Stimulated activated CD4-positive, alpha-beta T cell treated with anti-CD3 and anti-CD28 coated beads, Interleukin-2, amount 100 ng/mL, for 48 hours (primary cell): ENCODE data around the gene CXCL9.
"Not testable (repeated sequence)": the region's sequence is repeated elsewhere in the genome, so short reads cannot be mapped to it uniquely, and the experiment has no call there.

Experiments used
- DNase-seq, 2 donors: peaks; one replicate each; pipeline ENCODE4 v3.0.0-alpha.2; 2020

The CXCL9 gene

DNA sequence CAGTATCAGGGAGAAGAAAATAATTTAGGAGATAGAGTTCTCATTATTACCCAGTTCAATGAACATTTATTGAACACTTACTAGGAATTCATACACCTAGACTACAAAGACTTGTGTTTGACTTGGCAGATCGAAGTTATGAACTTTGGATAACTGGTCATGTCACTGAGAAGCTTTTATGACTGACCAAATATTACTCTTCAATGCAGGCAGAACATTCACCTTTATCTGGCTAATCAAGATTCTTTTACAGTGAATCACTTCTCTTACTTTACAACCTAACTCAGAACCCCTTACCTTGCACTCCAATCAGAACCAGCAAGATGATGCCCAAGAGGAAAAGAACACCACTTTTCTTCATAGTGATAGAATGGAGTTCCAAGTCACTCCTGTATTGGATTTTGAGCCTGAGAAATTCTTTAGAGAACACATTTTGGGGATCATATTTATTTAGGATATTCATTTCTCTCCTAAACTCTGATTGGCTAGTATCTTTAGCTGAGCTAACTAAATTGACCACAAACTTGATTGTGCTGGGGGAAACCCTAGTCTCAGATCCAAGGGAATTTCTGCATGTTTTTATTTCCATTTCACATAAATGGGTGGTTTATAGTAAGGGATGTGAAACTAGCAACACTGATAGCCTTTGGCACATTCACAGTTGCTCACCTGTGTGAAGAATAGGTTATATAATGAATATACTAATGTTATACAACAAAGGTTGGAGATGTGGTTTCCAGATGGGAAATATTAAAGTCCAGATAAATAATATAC is at the start of gene CXCL9:
TSS of gene CXCL9 (minus strand) at position 421 of the 774 bp plus-strand sequence. CDS start at position 361, 60 bp downstream.
- no peak for DNase-seq

DNA sequence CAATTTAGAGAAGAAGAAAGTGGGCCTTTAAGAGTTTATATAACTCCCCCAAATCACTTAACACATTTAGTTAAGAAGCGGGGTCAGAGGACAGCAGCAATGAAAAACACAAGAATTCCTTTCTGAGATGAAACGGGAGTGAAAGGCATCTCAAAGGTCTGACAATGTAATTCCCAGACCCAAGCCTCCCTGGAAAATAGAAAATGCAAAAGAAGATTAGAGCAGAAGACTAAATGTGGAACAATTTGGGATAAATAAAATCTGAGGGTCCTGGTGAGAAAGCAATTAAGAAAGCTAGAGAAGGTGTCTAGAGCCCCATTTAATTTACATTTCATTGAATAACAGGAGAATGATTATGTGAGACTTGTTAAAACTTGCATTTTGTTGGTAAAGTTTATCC is 48.1 kb upstream of the CXCL9 start:
- no peak for DNase-seq

DNA sequence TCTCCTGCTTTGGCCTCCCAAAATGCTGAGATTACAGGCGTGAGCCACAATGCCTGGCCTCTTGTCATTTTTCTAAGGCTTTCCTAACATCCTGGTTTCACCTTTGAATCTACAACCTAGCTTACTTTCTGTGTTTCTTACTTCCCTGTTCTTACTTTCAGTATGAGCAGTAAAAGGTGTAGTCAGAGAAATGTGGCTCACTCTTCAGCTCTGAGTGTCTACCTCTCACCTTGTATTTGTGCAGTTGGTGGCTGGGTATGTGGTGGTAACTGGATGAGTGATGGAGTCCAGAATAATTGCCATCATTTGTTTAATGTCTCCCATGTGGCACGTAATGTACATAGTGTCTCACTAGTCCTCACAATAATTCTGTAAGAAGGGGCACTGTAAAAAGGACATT is 47.7 kb upstream of the CXCL9 start:
- peak in 1 of 2 donors; percentile 7 for DNase-seq

DNA sequence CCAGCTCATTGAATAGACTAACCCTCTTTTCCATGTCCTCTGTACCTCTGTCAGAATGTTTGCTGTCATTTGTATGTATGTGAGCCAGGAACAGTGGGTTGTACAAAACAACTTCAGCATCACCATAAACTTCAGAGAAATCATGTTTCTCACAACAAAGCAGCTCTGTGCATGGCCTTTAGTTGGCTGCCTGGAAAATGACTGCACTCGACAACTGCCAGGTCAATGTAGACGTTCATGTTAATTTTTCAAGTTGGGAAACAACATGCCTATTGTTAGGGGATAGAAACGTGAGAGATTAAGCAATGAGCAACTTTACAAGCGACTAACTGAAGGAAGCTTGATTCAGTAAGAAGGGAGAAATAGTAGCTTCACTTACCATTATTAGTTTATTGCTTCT is 46.4 kb upstream of the CXCL9 start:
- DNase-seq, result no peak

DNA sequence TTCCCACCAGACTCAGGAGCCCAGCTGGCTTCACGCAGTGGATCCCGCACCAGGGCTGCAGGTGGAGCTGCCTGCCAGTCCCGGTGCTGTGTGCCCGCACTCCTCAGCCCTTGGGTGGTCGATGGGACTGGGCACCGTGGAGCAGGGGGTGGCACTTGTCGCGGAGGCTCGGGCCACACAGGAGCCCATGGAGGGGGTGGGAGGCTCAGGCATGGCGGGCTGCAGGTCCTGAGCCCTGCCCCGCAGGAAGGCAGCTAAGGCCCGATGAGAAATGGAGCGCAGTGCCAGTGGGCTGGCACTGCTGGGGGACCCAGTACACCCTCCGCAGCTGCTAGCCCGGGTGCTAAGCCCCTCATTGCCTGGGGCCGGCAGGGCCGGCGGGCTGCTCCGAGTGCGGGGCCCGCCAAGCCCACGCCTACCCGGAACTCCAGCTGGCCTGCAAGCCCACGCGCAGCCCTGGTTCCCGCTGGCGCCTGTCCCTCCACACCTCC is 43.3 kb upstream of the CXCL9 start:
- DNase-seq, result not testable (repeated sequence)

DNA sequence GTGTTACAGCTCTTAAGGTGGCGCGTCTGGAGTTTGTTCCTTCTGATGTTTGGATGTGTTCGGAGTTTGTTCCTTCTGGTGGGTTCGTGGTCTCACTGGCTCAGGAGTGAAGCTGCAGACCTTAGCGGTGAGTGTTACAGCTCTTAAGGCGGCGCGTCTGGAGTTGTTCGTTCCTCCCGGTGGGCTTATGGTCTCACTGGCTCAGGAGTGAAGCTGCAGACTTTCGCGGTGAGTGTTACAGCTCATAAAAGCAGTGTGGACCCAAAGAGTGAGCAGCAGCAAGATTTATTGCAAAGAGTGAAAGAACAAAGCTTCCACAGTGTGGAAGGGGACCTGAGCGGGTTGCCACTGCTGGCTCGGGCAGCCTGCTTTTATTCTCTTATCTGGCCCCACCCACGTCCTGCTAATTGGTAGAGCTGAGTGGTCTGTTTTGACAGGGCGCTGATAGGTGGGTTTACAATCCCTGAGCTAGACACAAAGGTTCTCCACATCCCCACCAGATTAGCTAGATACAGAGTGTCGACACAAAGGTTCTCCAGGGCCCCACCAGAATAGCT is 42.6 kb upstream of the CXCL9 start:
- DNase-seq, result not testable (repeated sequence)

DNA sequence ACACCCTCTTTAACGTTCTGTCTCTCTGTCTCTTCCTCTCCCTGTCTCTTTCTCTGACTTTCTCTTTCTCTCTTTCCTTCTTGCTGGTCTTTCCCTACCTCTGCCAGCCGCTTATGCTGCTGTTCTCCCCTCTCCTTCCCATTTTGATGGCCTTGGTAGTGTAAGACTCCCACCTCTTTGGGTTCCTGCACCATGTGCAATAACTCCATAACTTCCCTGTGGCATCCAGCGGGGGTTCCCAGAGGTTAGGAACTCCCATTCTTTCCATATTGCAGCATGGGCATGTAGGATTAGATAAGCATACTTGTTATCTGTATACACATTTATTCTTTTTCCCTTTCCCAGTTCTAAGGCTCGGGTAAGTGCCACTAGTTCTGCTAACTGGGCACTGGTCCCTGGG is 37.4 kb upstream of the CXCL9 start:
- not testable (repeated sequence) for DNase-seq

DNA sequence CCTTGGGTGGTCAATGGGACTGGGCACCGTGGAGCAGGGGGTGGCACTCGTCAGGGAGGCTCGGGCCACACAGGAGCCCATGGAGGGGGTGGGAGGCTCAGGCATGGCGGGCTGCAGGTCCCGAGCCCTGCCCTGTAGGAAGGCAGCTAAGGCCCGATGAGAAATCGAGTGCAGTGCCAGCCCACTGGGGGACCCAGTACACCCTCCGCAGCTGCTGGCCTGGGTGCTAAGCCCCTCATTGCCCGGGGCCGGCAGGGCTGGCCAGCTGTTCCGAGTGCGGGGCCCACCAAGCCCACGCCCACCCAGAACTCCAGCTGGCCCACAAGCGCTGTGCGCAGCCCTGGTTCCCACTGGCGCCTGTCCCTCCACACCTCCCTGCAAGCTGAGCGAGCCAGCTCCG is 36.0 kb upstream of the CXCL9 start:
- not testable (repeated sequence) for DNase-seq

DNA sequence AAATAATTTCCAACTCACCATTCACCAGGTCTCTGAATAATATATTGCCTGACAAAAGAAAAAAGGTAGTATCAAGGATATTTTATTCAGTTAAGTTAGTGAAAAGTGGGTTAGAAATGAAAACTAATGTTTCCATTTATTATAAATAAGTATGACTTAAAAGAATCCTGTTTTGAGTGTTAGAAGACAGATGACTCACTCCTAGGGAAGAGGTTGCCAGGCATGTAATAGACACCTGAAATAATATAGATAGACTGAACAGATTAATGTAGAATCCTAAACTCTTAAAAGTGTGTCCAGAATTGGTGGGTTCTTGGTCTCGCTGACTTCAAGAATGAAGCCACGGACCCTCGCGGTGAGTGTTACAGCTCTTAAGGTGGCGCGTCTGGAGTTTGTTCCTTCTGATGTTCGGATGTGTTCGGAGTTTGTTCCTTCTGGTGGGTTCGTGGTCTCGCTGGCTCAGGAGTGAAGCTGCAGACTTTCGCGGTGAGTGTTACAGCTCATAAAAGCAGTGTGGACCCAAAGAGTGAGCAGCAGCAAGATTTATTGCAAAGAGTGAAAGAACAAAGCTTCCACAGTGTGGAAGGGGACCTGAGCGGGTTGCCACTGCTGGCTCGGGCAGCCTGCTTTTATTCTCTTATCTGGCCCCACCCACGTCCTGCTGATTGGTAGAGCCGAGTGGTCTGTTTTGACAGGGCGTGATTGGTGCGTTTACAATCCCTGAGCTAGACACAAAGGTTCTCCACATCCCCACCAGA is 35.1 kb upstream of the CXCL9 start:
- DNase-seq, result not testable (repeated sequence)

DNA sequence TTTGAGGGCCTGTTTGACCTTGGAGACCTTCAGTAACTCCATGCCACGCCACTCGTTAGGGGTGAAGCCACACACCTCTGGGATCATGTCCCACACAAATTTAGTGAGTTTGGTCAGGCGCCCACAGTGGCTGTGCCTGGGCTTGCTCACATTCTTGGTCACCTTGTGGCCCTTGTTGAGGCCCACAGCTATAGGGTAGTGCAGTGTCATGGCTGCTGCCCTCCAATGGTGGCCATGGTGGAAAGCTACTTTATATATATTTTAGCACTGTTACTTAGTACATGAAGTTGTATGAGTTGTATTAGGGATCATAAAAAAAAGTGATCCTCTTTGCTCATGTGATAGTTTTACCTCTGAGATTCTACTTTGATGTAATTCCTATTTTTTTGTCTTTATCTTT is 29.5 kb upstream of the CXCL9 start:
- DNase-seq, result no peak

DNA sequence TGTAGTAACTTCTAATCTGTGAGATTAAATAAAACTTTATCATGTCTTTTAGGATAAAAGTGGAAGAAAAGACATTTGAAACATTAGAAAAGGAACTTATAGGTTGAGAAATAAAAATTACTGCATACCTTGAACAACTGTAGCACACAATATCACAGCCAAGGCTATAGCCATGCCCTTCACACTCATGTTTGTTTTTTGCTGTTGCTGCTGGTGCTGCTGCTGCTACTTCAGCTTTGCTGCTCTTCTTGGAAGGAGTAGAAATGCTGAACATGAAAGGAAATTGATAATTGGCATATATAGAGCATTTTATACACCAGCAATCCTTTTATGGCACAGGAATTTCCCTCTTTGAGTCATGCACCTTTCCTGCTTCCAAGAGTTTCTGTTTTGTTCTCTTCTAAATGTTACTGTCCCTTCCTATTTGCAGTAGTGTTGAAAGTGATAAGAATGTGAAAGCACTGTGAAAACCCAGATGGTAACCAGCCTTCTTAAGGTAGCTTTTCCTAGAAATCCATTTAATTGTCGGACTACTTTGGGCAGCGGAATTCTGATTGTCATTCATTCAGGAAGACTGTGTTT is 28.6 kb upstream of the CXCL9 start, which contains the start of gene CXCL11:
TSS of gene CXCL11 (minus strand) at position 272 of the 582 bp plus-strand sequence. CDS start at position 189, 83 bp downstream.
- no peak for DNase-seq

DNA sequence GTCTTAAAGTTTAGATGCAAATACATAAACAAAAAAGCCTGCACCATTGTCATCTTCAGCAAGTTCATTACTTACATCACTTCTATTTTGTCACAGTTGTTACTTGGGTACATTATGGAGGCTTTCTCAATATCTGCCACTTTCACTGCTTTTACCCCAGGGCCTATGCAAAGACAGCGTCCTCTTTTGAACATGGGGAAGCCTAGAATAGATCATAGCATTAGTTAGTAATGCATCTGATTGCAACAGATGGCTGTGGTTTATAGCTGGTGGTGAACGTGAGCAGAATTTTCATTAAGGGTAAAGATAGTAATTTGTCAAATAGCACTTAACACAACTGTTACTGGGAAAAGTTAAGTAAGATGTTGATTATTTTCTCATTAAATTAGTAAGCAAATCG is 27.8 kb upstream of the CXCL9 start:
- DNase-seq, result no peak

DNA sequence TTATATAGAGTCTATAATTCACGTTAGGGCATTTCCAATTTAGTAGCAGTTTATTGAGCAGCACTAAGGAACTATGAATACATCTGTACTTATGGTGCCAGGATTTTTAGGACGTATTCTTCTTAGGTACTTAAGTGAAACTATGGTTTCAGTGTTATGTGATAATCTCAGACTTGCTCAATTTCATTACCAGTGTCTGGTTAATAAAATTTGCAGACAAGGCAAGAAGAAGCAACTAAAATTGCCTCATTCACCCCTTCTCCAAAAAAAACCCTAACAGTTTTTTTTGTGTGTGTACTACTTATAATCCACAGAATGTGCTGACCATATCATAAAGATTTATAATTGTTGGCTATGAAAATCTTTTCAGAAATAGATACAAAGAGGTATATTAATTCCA is 22.0 kb upstream of the CXCL9 start:
- no peak for DNase-seq

DNA sequence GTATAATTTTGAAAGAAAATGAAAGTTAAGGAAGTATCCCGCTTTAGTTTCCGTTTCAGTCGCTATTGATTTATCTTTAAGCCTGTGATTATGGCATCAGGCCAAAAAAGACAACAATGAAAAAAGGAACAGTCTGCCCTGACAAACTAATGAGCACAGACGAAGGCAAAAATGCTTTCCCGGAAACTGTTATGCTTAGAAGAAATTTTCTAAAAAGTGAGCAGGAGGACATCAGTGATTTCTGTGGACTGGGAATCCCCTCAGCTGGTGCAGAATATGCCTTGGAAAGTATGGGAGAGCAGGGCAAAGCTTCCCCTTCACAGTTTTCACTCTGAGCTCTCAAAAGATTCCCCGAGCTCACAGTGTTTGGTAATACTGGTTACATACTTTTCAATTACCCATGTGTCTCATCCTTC is 21.0 kb upstream of the CXCL9 start:
- no peak for DNase-seq

DNA sequence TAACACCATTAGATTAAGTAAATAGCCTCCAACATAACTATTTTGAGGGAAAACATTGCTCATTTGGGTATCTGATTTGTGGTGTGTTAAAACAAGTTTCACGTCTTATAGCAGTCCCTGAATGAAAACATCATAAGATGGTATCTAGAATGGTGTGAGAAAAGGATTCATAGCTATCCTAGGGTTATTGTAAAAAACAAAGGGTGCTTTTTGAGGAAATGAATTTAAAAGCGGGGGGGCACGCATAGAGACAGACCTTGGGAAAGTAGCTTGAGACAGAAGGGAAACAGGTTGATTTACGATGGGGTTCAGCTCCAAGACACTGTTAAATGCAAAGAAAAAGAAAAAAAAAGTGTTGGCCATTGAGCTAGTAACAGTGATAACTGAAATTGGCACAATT is 16.8 kb upstream of the CXCL9 start:
- no peak for DNase-seq

DNA sequence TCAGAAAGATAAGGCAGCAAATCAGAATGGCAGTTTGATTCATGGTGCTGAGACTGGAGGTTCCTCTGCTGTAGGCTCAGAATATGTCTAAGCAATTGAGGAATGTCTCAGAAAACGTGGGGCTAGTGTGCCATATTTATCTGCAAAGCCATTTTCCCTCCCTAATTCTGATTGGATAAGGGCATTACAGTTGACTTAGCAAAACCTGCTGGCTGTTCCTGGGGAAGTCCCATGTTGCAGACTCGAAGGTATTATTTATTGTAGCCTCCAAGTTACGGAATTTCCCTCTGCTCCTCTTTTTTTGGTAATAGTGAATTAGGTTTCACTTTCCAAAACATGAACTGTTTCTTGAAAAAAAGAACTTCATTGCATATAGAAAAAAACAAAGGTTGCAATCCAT is 16.1 kb upstream of the CXCL9 start, which contains the start of gene CXCL10:
TSS of gene CXCL10 (minus strand) at position 109 of the 400 bp plus-strand sequence. CDS start at position 43, 66 bp downstream.
- no peak for DNase-seq

DNA sequence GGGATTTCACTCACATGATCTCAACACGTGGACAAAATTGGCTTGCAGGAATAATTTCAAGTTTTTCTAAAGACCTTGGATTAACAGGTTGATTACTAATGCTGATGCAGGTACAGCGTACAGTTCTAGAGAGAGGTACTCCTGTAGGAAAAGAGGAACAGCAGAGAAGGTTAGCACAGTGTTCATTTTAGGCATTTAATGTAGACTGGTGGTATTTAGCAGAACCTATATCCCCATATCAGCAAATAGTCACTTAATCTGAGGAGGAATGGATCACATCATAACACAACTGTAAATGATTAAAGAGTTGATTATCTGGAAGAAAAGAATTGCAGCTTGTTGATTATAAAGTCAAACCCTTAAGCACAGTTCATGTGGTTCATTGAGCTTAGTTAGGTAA is 15.4 kb upstream of the CXCL9 start:
- DNase-seq, result no peak

DNA sequence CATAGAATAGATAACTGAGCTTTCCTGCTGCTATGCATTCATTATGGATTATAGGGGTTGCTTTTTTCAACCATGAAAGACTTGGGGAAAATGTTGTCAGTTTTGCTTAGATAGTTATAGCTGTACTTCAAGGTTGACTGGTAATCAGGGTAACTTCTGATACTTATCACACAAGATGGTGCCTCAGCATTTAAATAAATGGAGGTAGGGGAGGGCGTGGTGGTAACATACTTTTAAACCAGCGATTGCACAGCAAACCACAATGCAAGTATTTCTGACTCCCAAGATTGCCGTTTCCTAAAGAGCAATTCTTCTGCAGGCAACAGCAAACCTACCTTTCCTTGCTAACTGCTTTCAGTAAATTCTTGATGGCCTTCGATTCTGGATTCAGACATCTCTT is 14.7 kb upstream of the CXCL9 start:
- DNase-seq, result no peak

DNA sequence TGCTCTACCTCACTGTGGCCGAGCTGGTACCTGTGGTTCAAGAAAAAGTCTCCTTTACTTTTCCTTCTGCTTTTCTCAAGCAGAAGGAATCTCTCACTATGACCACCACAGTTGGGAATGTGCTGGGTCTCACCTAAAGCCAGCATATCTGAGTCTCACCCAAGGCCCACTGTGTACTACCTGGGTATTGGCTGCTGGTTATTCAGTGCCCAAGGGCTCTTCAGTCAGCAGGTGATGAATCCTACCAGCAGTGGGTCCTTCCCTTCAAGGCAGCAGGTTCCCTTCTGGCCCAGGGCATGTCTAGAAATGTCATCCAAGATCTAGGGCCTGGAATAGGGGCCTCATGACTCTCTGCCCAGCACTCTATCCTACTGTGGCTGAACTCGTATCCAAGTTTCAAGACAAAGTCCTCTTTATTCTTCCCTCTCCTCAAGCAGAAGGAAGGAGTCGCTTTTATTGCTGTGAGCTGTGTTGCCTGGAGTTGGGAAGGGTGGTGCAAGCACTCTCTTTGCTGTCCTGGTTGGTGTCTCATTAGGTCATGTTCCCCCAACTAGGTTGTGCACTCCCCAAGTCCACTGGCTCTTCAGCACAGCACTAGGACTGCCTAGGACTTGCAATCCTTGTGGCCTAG is 9.9 kb upstream of the CXCL9 start:
- no peak for DNase-seq

DNA sequence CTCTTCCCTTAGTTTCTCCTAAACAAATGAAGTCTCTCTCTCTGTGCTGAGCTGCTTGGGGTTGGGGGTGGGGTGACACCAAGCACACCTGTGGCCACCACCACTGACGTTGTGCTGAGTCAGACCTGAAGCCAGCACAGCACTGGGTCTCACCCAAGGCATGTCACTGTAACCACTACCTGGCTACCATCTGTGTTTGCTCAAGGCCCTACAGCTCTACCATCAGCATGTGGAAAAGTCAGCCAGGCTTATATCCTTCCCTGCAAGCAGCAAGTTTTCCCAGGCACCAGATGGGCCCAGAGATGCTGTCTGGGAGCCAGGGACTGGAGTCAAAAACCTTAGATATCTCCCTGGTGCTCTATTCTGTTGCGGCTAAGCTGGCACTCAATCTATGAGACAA is 9.1 kb upstream of the CXCL9 start:
- no peak for DNase-seq

DNA sequence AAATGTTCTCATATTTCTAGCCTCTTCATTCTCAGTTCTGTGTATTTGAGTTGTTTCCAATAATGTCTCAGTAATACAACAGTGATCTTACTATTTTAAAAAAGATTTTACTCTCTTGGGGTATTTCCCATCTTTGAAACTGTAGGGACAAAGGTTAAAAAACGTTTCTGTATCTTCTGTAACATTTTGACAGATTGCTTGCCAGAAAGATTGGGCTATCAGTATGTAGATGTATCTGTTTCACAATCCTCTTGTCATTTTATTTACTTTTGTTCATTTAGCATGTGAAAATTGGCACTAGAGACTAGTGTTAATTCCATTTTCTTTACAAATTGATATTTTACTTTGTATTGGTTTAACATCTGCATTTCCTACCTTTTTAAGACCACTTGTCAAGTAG is 6.2 kb upstream of the CXCL9 start:
- no peak for DNase-seq

DNA sequence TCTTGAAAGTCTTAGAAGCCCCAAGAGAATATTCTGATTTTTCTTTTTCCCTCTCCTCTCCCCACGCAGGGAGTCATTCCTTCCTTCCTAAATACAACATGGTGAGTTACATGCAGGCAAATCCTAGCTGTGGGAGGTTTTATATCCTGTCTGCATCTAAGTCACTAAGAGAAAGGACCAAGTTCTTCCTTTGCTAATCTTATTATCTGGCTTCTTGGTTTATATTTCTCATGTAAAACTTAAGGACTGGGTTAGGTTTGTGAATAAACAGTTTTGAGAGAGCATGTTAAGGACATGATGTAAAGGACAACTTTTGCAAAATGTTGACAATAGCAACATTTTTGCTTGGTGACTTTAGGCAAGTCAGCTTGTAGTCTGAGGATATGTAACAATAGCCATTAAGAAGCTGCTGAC is 5.1 kb upstream of the CXCL9 start:
- DNase-seq, result no peak
